HepG2 (cell line): ENCODE data around the gene LCP2. TPM values are rescaled to one million over a fixed set of nuclear protein-coding genes. Genes with fewer than 3 reads are reported as not detected.

Source experiments
- ATAC-seq: fragments of 200-7000 bp; cut with Tn5 transposase; 3 replicates; pipeline ENCODE4 v1.9.1; 2020; ENCODE audit warnings: mild to moderate bottlenecking, moderate library complexity
- BruUV-seq: library from RNA; stranded (reverse); fragments of 400-500 nt; replicated peaks from 2 replicates; lab custom pipeline; 2021; lab: Mats Ljungman, UMichigan
- CTCF ChIA-PET: fragments of 300-600 bp; formaldehyde crosslinking; extraction: SDS; loops from one replicate; lab custom pipeline; 2021; ENCODE audit warnings: low total read pairs, inconsistent platforms, low intra/inter-chr PET ratio; lab: Yijun Ruan, JAX
- POLR2A ChIA-PET: fragments of 350-600 bp; sonication (Branson Sonifier 250); formaldehyde crosslinking; loops from one replicate; lab custom pipeline; 2020; ENCODE audit warnings: antibody characterized with exemption, inconsistent platforms; lab: Yijun Ruan, JAX
- DNase-seq: peaks from one replicate; pipeline ENCODE4 v3.0.0-alpha.2; 2015; ENCODE audit warnings: low spot score
- FAIRE-seq: peaks from 3 replicates; lab custom pipeline; 2011; peaks lifted over from hg19 to GRCh38; lab: Jason Lieb, UNC
- H2AFZ ChIP-seq: one replicate; pipeline ENCODE4 v1.6.1; 2011; ENCODE audit warnings: low read length, inconsistent platforms
- H3K27ac ChIP-seq: fragments of 300-600 bp; 3 replicates; pipeline ENCODE4 v1.8.0; 2011; ENCODE audit warnings: mixed run types, mild to moderate bottlenecking, mixed read lengths, low read length, inconsistent platforms; ENCODE audit not compliant: insufficient read depth; ENCODE audit errors: extremely low read length
- H3K27me3 ChIP-seq, 2 experiments: fragments of 200-600 bp in 1 of 2; 2 replicates in 1 of 2; 3 replicates in 1 of 2; pipeline versions ENCODE4 v1.6.0 to v1.8.0; 2011; ENCODE audit warnings: low read length in 2 of 2, mild to moderate bottlenecking in 2 of 2, moderate library complexity in 2 of 2, inconsistent platforms in 1 of 2; ENCODE audit not compliant: insufficient read depth in 2 of 2, control insufficient read depth in 1 of 2
- H3K36me3 ChIP-seq, 2 experiments: fragments of 200-600 bp in 1 of 2; replicated peaks in 1 of 2; 2 replicates in 1 of 2; 3 replicates in 1 of 2; pipeline versions ENCODE4 v1.5.1 to v1.8.0; 2011; ENCODE audit warnings: low read length in 2 of 2, inconsistent platforms in 1 of 2; ENCODE audit not compliant: insufficient read depth in 2 of 2, control insufficient read depth in 1 of 2
- H3K4me1 ChIP-seq: 2 replicates; pipeline ENCODE4 v1.5.1; 2012; ENCODE audit warnings: low read length, inconsistent platforms; ENCODE audit not compliant: insufficient read depth
- H3K4me2 ChIP-seq: 2 replicates; pipeline ENCODE4 v1.6.0; 2011; ENCODE audit warnings: low read depth, low read length, inconsistent platforms
- H3K4me3 ChIP-seq, 3 experiments: fragments of 200-600 bp in 1 of 3; sonication (generic), shearing (Covaris generic) in 1 of 3; replicated peaks in 1 of 3; 2 replicates each; pipeline ENCODE4 v1.5.1; 2011 to 2016; ENCODE audit warnings: low read length in 3 of 3, inconsistent platforms in 2 of 3, low read depth in 2 of 3, mild to moderate bottlenecking in 2 of 3, control low read depth in 1 of 3, mixed read lengths in 1 of 3; ENCODE audit not compliant: insufficient read depth in 1 of 3
- H3K79me2 ChIP-seq: one replicate; pipeline ENCODE4 v1.6.1; 2011; ENCODE audit warnings: low read length, inconsistent platforms; ENCODE audit not compliant: insufficient read depth
- H3K9ac ChIP-seq: 2 replicates; pipeline ENCODE4 v1.6.0; 2011; ENCODE audit warnings: mild to moderate bottlenecking, low read depth, low read length, inconsistent platforms; ENCODE audit not compliant: insufficient read depth
- H3K9me3 ChIP-seq: 2 replicates; pipeline ENCODE4 v1.5.1; 2012; ENCODE audit warnings: mild to moderate bottlenecking, low read length
- H4K20me1 ChIP-seq: 2 replicates; pipeline ENCODE4 v1.6.0; 2011; ENCODE audit warnings: inconsistent platforms, mild to moderate bottlenecking, low read length, moderate library complexity; ENCODE audit not compliant: insufficient read depth
- HOXA3 ChIP-seq: sonication (generic); formaldehyde crosslinking; IDR thresholded peaks from 2 replicates; pipeline ENCODE4 v1.5.0; 2020; ENCODE audit warnings: missing genetic modification reagents
- POLR2A ChIP-seq, 2 experiments: IDR thresholded peaks; 2 replicates each; pipeline ENCODE4 v1.6.1; 2011; ENCODE audit warnings: low read depth in 2 of 2, low read length in 2 of 2, mild to moderate bottlenecking in 1 of 2, moderate library complexity in 1 of 2; ENCODE audit not compliant: insufficient read depth in 1 of 2
- SIX1 ChIP-seq: sonication (generic); formaldehyde crosslinking; IDR thresholded peaks from 2 replicates; pipeline ENCODE4 v1.4.0; 2020; ENCODE audit warnings: missing genetic modification reagents, borderline replicate concordance
- SRY ChIP-seq: sonication (generic); formaldehyde crosslinking; IDR thresholded peaks from 2 replicates; pipeline ENCODE4 v1.8.0; 2022; ENCODE audit warnings: mild to moderate bottlenecking, missing genetic modification reagents
- ZMYM3 ChIP-seq: sonication (generic); formaldehyde crosslinking; IDR thresholded peaks from 2 replicates; pipeline ENCODE4 v1.5.1; 2020; ENCODE audit warnings: mild to moderate bottlenecking, missing genetic modification reagents
- ZNF382 ChIP-seq: sonication (generic); formaldehyde crosslinking; IDR thresholded peaks from 2 replicates; pipeline ENCODE4 v1.5.0; 2020; ENCODE audit warnings: missing genetic modification reagents, mild to moderate bottlenecking, borderline replicate concordance
- ZNF567 ChIP-seq: sonication (generic); formaldehyde crosslinking; IDR thresholded peaks from 2 replicates; pipeline ENCODE4 v1.8.1; 2023; ENCODE audit warnings: mild to moderate bottlenecking, missing genetic modification reagents, borderline replicate concordance
- ZNF570 ChIP-seq: sonication (generic); formaldehyde crosslinking; IDR thresholded peaks from 2 replicates; pipeline ENCODE4 v1.4.0; 2020; ENCODE audit warnings: mild to moderate bottlenecking, missing genetic modification reagents, borderline replicate concordance
- WGBS: methylation state at CpG from one replicate; pipeline ENCODE4 v1.1.6; 2017; ENCODE audit warnings: low lambda C conversion rate; 5-methylcytosine and 5-hydroxymethylcytosine counted together
- in situ Hi-C: cut with HindIII; loops from 2 replicates; pipeline ENCODE4 v1.10.0; 2017; ENCODE audit warnings: low pct_unique_long_range_greater_than_20kb; ENCODE audit not compliant: extremely low pct_ligation_motif_present
- intact Hi-C: fragments of 100-400 bp; cut with micrococcal nuclease; formaldehyde crosslinking; loops from one replicate; pipeline ENCODE4 v1.10.0; 2022; ENCODE audit not compliant: unreplicated experiment
- polyA plus RNA-seq, 8 experiments: library from polyadenylated mRNA; depleted of rRNA in 3 of 8; stranded (reverse) in 7 of 8; unstranded in 1 of 8; fragments of >200 nt; fragmentation: Illumina TruSeq in 4 of 8; extraction: Trizol in 4 of 8; gene quantifications; 2 replicates each; pipeline versions ENCODE4 v1.2.1 to v1.2.3, GENCODE V29; 2011 to 2016; ENCODE audit warnings: low read depth in 4 of 8, missing spikeins in 1 of 8, mixed read lengths in 1 of 8; ENCODE audit not compliant: insufficient read depth in 1 of 8
- total RNA-seq, 5 experiments: library from RNA; depleted of rRNA; stranded (reverse); fragments of >200 nt; fragmentation: Illumina TruSeq; extraction: Trizol; gene quantifications; 2 replicates each; pipeline ENCODE4 v1.2.3, GENCODE V29; 2016; ENCODE audit warnings: low read depth in 1 of 5
- TF ChIP-seq, protein P1 (sequence below): sonication (generic); formaldehyde crosslinking; IDR thresholded peaks from 2 replicates; pipeline ENCODE4 v1.8.0; 2022; ENCODE audit warnings: mild to moderate bottlenecking, missing genetic modification reagents, borderline replicate concordance

Gene LCP2
- total and polyA plus RNA-seq, 2 of the 13 experiments (the other 11 are each of a cell fraction or from before 2014, with no cell fraction given) = not detected

DNA sequence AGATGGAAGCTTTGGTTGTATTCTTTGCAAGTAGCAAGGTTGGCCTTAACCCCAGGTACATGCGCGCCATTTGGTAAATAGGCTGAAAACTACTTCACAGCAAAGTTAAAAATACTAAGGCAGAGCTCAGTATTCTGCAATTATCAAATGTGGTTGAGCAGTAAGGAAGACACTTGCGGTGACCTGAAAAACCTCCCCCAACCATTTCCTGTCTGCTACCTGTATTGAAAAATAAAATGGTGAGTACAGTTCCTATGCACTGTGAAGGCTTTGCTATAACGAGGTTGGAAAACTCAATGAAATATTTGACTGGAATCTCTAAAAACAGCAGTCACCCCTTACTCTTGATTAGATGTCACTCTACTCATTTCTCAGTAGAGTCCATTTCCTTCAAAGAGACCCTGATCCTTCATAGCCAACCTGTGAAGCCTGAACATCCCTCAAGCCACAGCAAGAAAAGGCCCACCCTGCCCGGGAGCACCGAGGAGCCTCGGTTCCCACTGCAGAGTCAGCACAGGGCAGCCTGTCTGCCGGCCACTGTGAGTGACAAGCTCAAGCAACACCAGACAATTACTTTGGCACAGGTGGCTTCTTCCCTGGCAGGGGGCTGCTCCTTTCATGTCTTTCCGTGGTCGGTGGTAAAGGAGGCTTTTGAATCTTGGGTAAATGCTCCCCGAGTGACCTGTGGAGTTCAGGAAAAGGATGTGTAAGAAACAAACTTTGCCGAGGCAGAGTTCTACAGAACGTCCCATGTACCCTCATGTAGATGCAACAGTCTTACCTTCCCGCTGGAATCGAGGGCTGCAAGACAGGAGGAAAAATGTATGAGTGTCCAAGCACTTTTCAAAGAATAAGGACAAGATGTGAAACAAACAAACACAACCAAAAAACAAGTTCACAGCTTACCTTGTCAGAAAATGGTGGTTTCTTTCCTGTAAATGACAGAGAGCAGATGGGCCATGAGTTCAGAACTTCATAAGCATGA lies 35.2 kb downstream of the LCP2 start:
- no peak for DNase-seq
- no peak overlapping the region for H2AFZ ChIP-seq
- in situ Hi-C loops (loop anchor here (10.0 kb wide), 1 partner anchor 142 kb away; no protein-coding TSS in a partner anchor), intact Hi-C loops (no loop called here)
- no peak overlapping the region for H3K4me2 ChIP-seq
- no TSS peak for BruUV-seq
- no peaks in the 10 kb centered on the region for H3K79me2 ChIP-seq
- no peak overlapping the region for H3K4me3 ChIP-seq
- H3K4me1 ChIP-seq = no peaks in the 10 kb centered on the region
- TF ChIP-seq HOXA3 (CRISPR knock-in tag) = no peak
- H3K27me3 ChIP-seq = peaks cover 0 to 14% of the 10 kb centered on the region in 2 experiments; a peak in 2 of 5 replicates
- no peaks in the 10 kb centered on the region for H3K9me3 ChIP-seq
- no peaks in the 10 kb centered on the region for H4K20me1 ChIP-seq
- no peak for FAIRE-seq
- 8% methylated on average over 15 of the region's 15 CpGs for WGBS
- no peak overlapping the region for H3K27ac ChIP-seq
- no peaks in the 10 kb centered on the region for H3K36me3 ChIP-seq
- no peak for ATAC-seq
- ChIA-PET CTCF (no interaction called here), POLR2A (no interaction called here)
- no peak overlapping the region for H3K9ac ChIP-seq

DNA sequence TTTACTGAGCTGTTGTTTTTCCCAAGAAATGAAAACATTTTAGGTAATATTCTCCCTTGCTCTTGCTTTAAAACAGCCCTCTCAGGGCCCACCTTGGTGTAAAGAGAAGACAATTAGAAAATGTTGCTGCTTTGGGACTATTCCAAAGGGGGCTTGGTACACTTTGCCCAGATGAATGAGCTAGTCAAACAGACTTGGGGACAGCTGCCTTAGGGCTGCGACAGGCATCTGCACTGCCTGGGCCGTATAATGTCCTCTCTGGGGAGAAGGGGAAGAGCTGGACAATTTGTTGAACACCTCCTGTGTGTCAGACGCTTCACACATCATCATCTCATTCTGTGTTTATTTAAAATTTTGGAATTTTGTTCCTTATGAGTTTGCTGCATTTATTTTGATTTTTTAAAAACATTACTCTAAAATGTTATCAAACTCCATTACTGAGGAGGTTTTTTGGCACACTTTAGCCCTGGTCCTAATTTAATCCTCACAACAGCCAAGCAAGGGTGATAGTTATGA lies 36.0 kb downstream of the LCP2 start:
- CTCF ChIA-PET = no interaction called here
- intact Hi-C loops (no loop called here), in situ Hi-C loops (loop anchor here (10.0 kb wide), 1 partner anchor 143 kb away; no protein-coding TSS in a partner anchor)
- peaks cover 0 to 10% of the 10 kb centered on the region in 2 experiments; a peak in 2 of 5 replicates for H3K27me3 ChIP-seq
- H3K9me3 ChIP-seq = no peaks in the 10 kb centered on the region
- H3K4me1 ChIP-seq = no peaks in the 10 kb centered on the region
- no peak overlapping the region for H2AFZ ChIP-seq
- no peaks in the 10 kb centered on the region for H4K20me1 ChIP-seq
- H3K36me3 ChIP-seq = no peaks in the 10 kb centered on the region
- BruUV-seq = no TSS peak
- DNase-seq = no peak
- H3K4me2 ChIP-seq = no peak overlapping the region
- 8% methylated on average over 3 of the region's 3 CpGs for WGBS
- H3K79me2 ChIP-seq = no peaks in the 10 kb centered on the region
- ATAC-seq = no peak
- TF ChIP-seq SRY (CRISPR knock-in tag) (no peak), ZMYM3 (CRISPR knock-in tag) (no peak), ZNF382 (CRISPR knock-in tag) (no peak), ZNF567 (CRISPR knock-in tag) (no peak), POLR2A (IDR thresholded peaks at IDR 0.05; ENCODE audit: insufficient read depth in 1 of 2, low read depth in 2 of 2, low read length in 2 of 2) (no peak), SIX1 (CRISPR knock-in tag) (no peak), ZNF570 (CRISPR knock-in tag) (no peak)
- TF ChIP-seq, protein P1, sequence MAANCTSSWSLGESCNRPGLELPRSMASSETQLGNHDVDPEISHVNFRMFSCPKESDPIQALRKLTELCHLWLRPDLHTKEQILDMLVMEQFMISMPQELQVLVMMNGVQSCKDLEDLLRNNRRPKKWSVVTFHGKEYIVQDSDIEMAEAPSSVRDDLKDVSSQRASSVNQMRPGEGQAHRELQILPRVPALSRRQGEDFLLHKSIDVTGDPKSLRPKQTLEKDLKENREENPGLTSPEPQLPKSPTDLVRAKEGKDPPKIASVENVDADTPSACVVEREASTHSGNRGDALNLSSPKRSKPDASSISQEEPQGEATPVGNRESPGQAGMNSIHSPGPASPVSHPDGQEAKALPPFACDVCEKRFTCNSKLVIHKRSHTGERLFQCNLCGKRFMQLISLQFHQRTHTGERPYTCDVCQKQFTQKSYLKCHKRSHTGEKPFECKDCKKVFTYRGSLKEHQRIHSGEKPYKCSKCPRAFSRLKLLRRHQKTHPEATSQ (CRISPR knock-in tag) = no peak
- FAIRE-seq = no peak
- no peak overlapping the region for H3K27ac ChIP-seq
- no peak overlapping the region for H3K9ac ChIP-seq
- no peak overlapping the region for H3K4me3 ChIP-seq
- POLR2A ChIA-PET = no interaction called here
